Activated naive CD4-positive, alpha-beta T cell (primary cell): ENCODE results near the gene SLC4A3.

ENCODE experiments used
- DNase-seq, 4 experiments: peaks; one replicate each; lab custom pipeline; 2025; lab: John Stamatoyannopoulos, UW

Gene SLC4A3

GRCh38 chr2:219612577-219613286 lies 14.7 kb upstream of the SLC4A3 start:
- DNase-seq = no peak

- no peak for DNase-seq
Observed at GRCh38 chr2:219613461-219614070, 13.9 kb upstream of the SLC4A3 start.

DNA sequence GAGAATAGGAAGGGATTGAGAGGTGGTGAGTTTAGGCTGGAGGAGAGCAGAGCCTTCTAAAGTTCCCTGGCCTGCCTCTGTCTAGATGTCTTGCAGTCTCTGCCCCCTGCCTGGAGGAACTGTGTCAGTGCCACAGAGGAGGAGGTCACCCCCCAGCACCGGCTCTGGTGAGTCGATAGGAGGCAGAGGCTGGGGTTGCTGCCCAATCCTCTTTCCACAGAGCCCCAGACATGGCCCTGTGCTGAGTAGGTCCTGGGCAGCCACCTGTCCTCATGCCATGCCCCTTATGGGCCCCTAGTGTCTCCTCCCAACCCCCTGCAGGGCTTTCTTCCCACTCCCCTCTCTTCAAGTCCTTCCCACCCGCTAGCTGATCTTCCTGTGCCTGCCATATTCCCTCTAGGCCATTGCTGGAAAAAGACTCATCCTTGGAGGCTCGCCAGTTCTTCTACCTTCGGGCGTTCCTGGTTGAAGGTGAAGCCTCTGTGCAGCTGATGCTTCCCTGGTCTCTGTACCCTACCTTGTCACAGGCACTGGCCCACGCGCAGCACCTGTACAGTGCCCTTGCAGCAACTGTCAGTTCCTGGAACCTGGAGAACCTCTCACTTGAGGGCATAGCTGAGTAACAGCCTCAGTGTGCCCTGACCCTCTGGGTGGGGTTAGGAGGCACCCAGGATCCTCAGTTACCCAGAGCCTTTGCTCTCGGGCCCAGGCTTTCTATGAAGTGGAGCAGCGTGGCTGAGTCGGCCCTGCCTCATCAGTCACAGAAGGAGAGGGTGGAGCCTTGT lies 13.2 kb upstream of the SLC4A3 start:
- DNase-seq = no peak

- no peak for DNase-seq
Observed at GRCh38 chr2:219615036-219615435, 12.4 kb upstream of the SLC4A3 start.

GRCh38 chr2:219615894-219616293 lies 11.5 kb upstream of the SLC4A3 start:
- DNase-seq = no peak

GRCh38 chr2:219616550-219616949 lies 10.9 kb upstream of the SLC4A3 start:
- no peak for DNase-seq

DNA sequence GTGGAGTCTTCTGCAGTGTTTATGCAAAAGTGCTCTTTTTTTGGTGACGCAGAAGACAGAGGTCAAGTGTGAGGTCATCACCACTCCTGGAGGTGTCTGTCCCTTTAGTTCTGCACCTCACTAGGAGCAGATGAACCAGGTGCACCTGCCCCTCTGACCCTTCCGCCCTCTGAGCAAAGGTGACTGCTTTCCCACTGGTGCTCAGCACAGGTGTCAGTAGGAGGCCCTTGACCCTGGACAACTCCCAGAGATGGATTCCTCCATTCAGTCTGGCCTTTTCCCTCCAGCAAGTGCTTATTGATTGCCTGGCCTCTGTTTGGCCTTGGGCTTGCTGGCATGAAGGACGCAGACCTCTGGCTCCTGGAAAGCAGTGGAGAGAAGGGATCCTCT lies 8.7 kb upstream of the SLC4A3 start:
- DNase-seq = no peak

- no peak for DNase-seq
Observed at GRCh38 chr2:219619235-219619634, 8.2 kb upstream of the SLC4A3 start.

DNA sequence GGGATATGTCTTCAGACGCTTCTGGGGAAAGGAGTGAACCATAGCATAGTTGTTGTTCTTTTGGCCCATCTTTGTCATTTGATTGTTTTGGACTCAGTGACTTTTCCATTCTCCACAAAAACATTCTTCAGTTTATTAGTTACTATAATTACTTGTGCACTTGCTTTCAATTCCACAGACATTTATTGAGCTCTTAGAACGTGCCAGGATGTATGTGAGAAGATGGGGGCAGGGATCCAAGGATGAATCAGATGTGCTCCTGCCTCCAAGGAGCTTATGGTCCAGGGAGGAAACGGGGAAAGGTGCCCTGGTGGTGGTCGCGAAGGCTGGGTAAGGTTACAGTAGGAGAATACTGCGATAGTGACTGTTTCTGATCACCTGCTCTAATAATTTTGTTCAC lies 6.9 kb upstream of the SLC4A3 start:
- DNase-seq = no peak

DNA sequence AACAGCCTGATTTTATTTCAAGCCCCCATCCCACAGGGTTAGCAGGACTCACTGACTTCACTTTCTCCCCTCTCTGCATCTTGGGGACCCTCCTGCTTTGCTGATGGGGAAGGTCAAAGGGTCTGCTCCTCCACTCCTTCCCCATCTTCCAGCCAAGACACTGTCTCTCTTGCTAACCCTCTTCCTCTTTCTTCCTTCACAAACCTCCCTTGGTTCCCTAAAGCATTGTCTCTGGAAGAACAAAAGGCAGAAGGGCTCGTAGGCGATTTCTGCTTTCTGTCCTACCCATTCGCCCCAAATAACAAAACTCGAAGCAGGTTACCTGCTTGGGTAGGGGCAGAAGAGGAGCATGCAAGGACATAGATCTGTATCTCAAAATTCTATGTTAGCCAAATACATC lies 5.5 kb upstream of the SLC4A3 start:
- DNase-seq = no peak

- DNase-seq = no peak
Observed at GRCh38 chr2:219622472-219622871, 5.0 kb upstream of the SLC4A3 start.

DNA sequence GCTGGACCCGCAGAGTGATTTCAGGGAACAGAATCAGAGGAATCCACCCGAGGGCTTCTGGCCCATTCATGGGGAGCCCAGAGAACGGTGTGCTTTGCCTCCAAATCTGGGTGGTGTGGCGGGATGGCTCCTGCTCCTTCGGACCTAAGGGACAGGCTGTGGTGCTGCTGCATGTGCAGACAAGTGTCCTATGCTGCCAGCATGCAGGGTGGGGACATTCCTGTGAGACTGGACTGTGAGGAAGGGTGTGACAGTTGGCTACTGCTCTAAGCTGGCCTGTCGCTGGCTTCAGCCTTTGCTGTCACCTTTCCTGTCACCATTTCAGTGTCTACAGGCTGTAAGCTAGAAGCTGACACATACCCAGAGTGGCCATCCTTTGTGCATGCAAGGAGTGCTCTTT lies 2.9 kb upstream of the SLC4A3 start:
- no peak for DNase-seq

DNA sequence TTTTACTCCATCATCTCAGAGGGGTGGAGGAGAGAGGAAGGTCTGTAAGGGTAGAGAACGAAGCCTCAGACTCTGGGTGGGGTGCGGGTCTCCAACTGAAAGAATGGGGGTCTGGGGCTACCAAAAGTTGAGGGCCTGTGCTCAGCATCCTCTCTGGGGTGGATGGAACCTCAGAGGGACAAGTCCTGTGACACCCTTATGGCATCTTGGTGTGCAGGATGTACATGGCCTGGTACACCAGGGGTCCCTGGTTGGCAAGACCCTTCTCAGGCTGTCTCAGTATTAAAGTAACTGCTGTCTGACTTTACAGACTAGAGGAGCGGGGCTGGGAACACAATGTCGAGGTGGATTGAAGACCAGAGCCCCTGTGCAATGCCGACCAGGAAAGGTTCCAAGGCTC lies 2.3 kb upstream of the SLC4A3 start:
- no peak for DNase-seq

- DNase-seq = no peak
Observed at GRCh38 chr2:219626540-219626939, 890 bp upstream of the SLC4A3 start.

DNA sequence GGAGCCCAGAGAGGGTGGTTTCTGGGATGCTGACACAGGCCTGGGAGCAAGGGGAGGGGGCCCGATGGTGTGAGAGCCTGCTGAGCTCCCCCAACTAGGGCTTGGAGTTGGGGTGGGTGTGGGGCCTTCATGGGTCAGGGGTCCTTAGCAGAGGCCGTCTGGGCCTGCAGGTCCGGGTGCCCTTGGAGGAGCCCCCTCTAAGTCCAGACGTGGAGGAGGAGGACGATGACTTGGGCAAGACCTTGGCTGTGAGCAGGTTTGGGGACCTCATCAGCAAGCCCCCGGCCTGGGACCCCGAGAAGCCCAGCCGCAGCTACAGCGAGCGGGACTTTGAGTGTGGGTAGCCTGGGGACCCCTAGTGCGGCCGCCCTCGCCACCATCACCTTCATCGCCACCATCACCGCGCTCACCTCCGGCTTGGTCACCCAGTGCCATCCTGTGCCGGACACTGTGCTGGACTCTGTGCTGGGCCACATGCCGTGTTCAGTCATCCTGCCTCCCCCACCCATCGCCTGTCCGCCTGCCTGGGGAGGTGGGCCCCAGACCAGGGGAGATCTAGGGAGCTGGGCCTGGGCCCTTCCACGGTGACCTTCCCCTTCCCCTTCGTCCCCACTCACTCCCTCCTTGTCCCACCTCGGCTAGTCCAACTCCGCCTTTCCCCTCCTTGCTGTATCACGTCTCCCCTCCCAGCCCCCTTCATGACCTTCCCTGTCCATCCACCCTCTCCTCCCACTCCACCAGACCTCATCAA lies 980 bp downstream of the SLC4A3 start:
- no peak for DNase-seq

GRCh38 chr2:219628986-219629901 lies 1.8 kb downstream of the SLC4A3 start:
- DNase-seq = no peak

- no peak for DNase-seq
Observed at GRCh38 chr2:219629976-219630695, 2.7 kb downstream of the SLC4A3 start.

GRCh38 chr2:219630770-219631405 lies 3.5 kb downstream of the SLC4A3 start:
- DNase-seq = no peak

DNA sequence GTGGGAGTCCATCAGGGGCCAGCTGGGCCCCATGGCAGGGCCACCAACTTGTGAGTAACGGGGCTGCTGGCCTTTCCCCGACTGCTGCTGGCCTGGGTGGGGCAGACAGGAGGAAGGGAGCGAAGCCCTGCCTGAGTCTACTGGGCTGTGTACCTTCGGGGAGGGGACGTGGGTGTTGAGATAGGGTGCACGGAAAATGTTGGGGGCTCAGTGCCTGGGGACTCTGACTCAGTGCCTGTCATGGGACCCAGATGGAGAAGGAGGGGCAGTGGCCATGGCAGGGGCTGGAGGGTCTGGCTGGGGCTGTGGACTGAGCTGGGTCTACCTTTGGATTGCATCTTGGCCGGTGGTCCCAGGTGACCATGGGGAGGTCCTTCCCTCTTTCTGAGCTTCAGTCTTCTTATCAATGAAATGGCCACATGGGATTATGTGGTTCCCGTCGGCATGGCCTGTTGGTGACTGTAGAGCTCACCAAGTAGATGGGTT lies 4.0 kb downstream of the SLC4A3 start:
- DNase-seq = no peak
